Embryonic facial prominence (tissue), 1 donor: Measurements from ENCODE around the gene CCDC43.

Experiments
- DNase-seq: peaks from one replicate; pipeline ENCODE4 v3.0.0-alpha.2; 2016; ENCODE audit errors: extremely low spot score

CCDC43 gene

GRCh38 chr17:44627513-44628242, 61.9 kb downstream of the CCDC43 start:
- DNase-seq: no peak
